ENCODE measurements around the gene KDM2B.

DNA sequence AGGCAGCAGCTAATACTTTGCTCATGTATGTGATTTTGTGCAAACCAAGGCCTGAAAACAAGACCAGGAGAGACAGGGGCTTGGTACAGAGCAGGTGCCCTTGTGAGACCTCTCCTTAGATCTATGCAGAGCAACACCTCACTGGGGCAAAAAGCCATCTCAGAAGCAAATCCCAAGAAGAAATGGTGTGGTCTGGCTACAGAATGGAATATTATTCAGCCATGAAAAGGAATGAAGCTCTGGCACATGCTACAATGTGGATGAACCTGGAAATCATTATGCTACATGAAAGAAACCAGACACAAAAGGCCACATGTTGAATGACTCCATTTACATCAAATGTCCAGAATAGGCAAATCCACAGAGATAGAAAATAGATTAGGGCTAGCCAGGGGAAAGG, 61.6 kb downstream of the KDM2B start:
- TF ChIP-seq CTCF (IDR thresholded peaks at IDR 0.05) = no peak
- TF ChIP-seq POLR2A (IDR thresholded peaks at IDR 0.05) = no peak
- no peak for TF ChIP-seq POLR2AphosphoS5 (IDR thresholded peaks at IDR 0.05)

Measured in breast epithelium (tissue), 3 donors.